Measurements from ENCODE around the gene KLHL12. TPM values are rescaled to one million over a fixed set of nuclear protein-coding genes. Genes with fewer than 3 reads are reported as not detected.

The KLHL12 gene
- total and polyA plus RNA-seq, 2 donors: 19.3 to 25.1 TPM

- no peak for DNase-seq (ENCODE audit: extremely low spot score)
- Histone ChIP-seq H3K4me1 (ENCODE audit: insufficient read depth) (no peaks in the 10 kb centered on the region), H3K36me3 (ENCODE audit: insufficient read depth) (peaks cover 5% of the 10 kb centered on the region), H3K4me3 (ENCODE audit: low read depth, low read length) (no peak overlapping the region), H3K27ac (ENCODE audit: low read depth) (no peak overlapping the region)
- WGBS: 79% methylated on average over 4 of the region's 4 CpGs
These were observed 36.6 kb downstream of the KLHL12 start for GRCh38 chr1:202890392-202890791.

GRCh38 chr1:202888531-202889360, 38.3 kb downstream of the KLHL12 start, which contains the start of gene RABIF:
RABIF (minus strand) TSS chr1:202889149; CDS start chr1:202889098, 51 bp downstream.
- no peaks in the 10 kb centered on the region for H3K36me3 ChIP-seq (ENCODE audit: insufficient read depth)
- peak within 1 kb of the TSS; percentile 84 for H3K27ac ChIP-seq (ENCODE audit: low read depth)
- WGBS: under 1% methylated on average over 84 of the region's 84 CpGs
- H3K4me3 ChIP-seq (ENCODE audit: low read depth, low read length): peak within 1 kb of the TSS; percentile 80
- DNase-seq (ENCODE audit: extremely low spot score): peak; percentile 88
- H3K4me1 ChIP-seq (ENCODE audit: insufficient read depth): no peaks in the 10 kb centered on the region

- no peaks in the 10 kb centered on the region for H3K4me1 ChIP-seq (ENCODE audit: insufficient read depth)
- WGBS: 2% methylated on average over 10 of the region's 10 CpGs
- no peak for DNase-seq (ENCODE audit: extremely low spot score)
- peak overlapping the region; percentile 80 for H3K4me3 ChIP-seq (ENCODE audit: low read depth, low read length)
- no peaks in the 10 kb centered on the region for H3K36me3 ChIP-seq (ENCODE audit: insufficient read depth)
- H3K27ac ChIP-seq (ENCODE audit: low read depth): peak overlapping the region; percentile 84
These were observed 38.9 kb downstream of the KLHL12 start for GRCh38 chr1:202888221-202888530.

- WGBS: 92% methylated on average over 10 of the region's 10 CpGs
- Histone ChIP-seq H3K4me3 (ENCODE audit: low read depth, low read length) (no peak overlapping the region), H3K4me1 (ENCODE audit: insufficient read depth) (no peaks in the 10 kb centered on the region), H3K36me3 (ENCODE audit: insufficient read depth) (no peaks in the 10 kb centered on the region), H3K27ac (ENCODE audit: low read depth) (no peak overlapping the region)
- DNase-seq (ENCODE audit: extremely low spot score): no peak
These were observed 46.0 kb downstream of the KLHL12 start for GRCh38 chr1:202880961-202881460.

- no peaks in the 10 kb centered on the region for H3K4me1 ChIP-seq (ENCODE audit: insufficient read depth)
- no peak overlapping the region for H3K27ac ChIP-seq (ENCODE audit: low read depth)
- no peak for DNase-seq (ENCODE audit: extremely low spot score)
- H3K36me3 ChIP-seq (ENCODE audit: insufficient read depth): no peaks in the 10 kb centered on the region
- no peak overlapping the region for H3K4me3 ChIP-seq (ENCODE audit: low read depth, low read length)
These were observed 47.0 kb downstream of the KLHL12 start for GRCh38 chr1:202880062-202880461.

GRCh38 chr1:202879128-202879527, 47.9 kb downstream of the KLHL12 start:
- Histone ChIP-seq H3K4me3 (ENCODE audit: low read depth, low read length) (no peak overlapping the region), H3K36me3 (ENCODE audit: insufficient read depth) (no peaks in the 10 kb centered on the region), H3K27ac (ENCODE audit: low read depth) (no peak overlapping the region), H3K4me1 (ENCODE audit: insufficient read depth) (no peaks in the 10 kb centered on the region)
- no peak for DNase-seq (ENCODE audit: extremely low spot score)
- WGBS: 96% methylated on average over 1 of the region's 1 CpG

- Histone ChIP-seq H3K4me3 (ENCODE audit: low read depth, low read length) (no peak overlapping the region), H3K4me1 (ENCODE audit: insufficient read depth) (no peaks in the 10 kb centered on the region), H3K27ac (ENCODE audit: low read depth) (no peak overlapping the region), H3K36me3 (ENCODE audit: insufficient read depth) (no peaks in the 10 kb centered on the region)
- no peak for DNase-seq (ENCODE audit: extremely low spot score)
- 93% methylated on average over 4 of the region's 4 CpGs for WGBS
These were observed 54.0 kb downstream of the KLHL12 start for GRCh38 chr1:202873026-202873425.

- WGBS: 70% methylated on average over 4 of the region's 4 CpGs
- Histone ChIP-seq H3K27ac (ENCODE audit: low read depth) (no peak overlapping the region), H3K36me3 (ENCODE audit: insufficient read depth) (no peaks in the 10 kb centered on the region), H3K4me3 (ENCODE audit: low read depth, low read length) (no peak overlapping the region), H3K4me1 (ENCODE audit: insufficient read depth) (no peaks in the 10 kb centered on the region)
- no peak for DNase-seq (ENCODE audit: extremely low spot score)
These were observed 55.7 kb downstream of the KLHL12 start for GRCh38 chr1:202871367-202871766.

GRCh38 chr1:202862679-202863560, 64.1 kb downstream of the KLHL12 start:
- Histone ChIP-seq H3K36me3 (ENCODE audit: insufficient read depth) (no peaks in the 10 kb centered on the region), H3K4me3 (ENCODE audit: low read depth, low read length) (no peak overlapping the region), H3K27ac (ENCODE audit: low read depth) (no peak overlapping the region), H3K4me1 (ENCODE audit: insufficient read depth) (no peaks in the 10 kb centered on the region)
- DNase-seq (ENCODE audit: extremely low spot score): no peak
- 72% methylated on average over 5 of the region's 5 CpGs for WGBS

GRCh38 chr1:202861420-202862132, 65.5 kb downstream of the KLHL12 start:
- under 1% methylated on average over 44 of the region's 44 CpGs for WGBS
- H3K4me1 ChIP-seq (ENCODE audit: insufficient read depth): no peaks in the 10 kb centered on the region
- peak; percentile 73 for DNase-seq (ENCODE audit: extremely low spot score)
- H3K4me3 ChIP-seq (ENCODE audit: low read depth, low read length): peak overlapping the region; percentile 57
- H3K27ac ChIP-seq (ENCODE audit: low read depth): no peak overlapping the region
- H3K36me3 ChIP-seq (ENCODE audit: insufficient read depth): no peaks in the 10 kb centered on the region

- H3K4me3 ChIP-seq (ENCODE audit: low read depth, low read length): peak overlapping the region; percentile 57
- 2% methylated on average over 50 of the region's 50 CpGs for WGBS
- H3K4me1 ChIP-seq (ENCODE audit: insufficient read depth): no peaks in the 10 kb centered on the region
- peak; percentile 58 for DNase-seq (ENCODE audit: extremely low spot score)
- H3K36me3 ChIP-seq (ENCODE audit: insufficient read depth): no peaks in the 10 kb centered on the region
- no peak overlapping the region for H3K27ac ChIP-seq (ENCODE audit: low read depth)
These were observed 66.2 kb downstream of the KLHL12 start for GRCh38 chr1:202860744-202861419.

GRCh38 chr1:202858789-202859414, 68.1 kb downstream of the KLHL12 start:
- H3K27ac ChIP-seq (ENCODE audit: low read depth): peak overlapping the region; percentile 32
- 88% methylated on average over 10 of the region's 10 CpGs for WGBS
- no peaks in the 10 kb centered on the region for H3K36me3 ChIP-seq (ENCODE audit: insufficient read depth)
- H3K4me1 ChIP-seq (ENCODE audit: insufficient read depth): no peaks in the 10 kb centered on the region
- no peak overlapping the region for H3K4me3 ChIP-seq (ENCODE audit: low read depth, low read length)
- no peak for DNase-seq (ENCODE audit: extremely low spot score)

All from urinary bladder (tissue), 4 donors.